SK-N-SH (cell line): ENCODE results near the gene HSF5. TPM values are rescaled to one million over a fixed set of nuclear protein-coding genes. Genes with fewer than 3 reads are reported as not detected.

ENCODE experiments used
- CTCF ChIA-PET: fragments of 300-600, 350-600 bp; formaldehyde crosslinking; extraction: SDS; loops from one replicate; lab custom pipeline; 2021; lab: Yijun Ruan, JAX
- POLR2A ChIA-PET: fragments of 350-600 bp; sonication (Branson Sonifier 250); formaldehyde crosslinking; extraction: SDS; loops from one replicate; lab custom pipeline; 2020; ENCODE audit warnings: antibody characterized with exemption, inconsistent platforms; lab: Yijun Ruan, JAX
- DNase-seq: peaks from one replicate; pipeline ENCODE4 v3.0.0; 2012
- H2AFZ ChIP-seq: fragments of 200-600 bp; sonication (generic); 2 replicates; pipeline ENCODE4 v1.8.1; 2016; ENCODE audit warnings: antibody characterized with exemption, mild to moderate bottlenecking, low read depth
- H3F3A ChIP-seq: fragments of 200-600 bp; sonication (generic); replicated peaks from 2 replicates; pipeline ENCODE3; 2016; ENCODE audit warnings: antibody characterized with exemption, mild to moderate bottlenecking; ENCODE audit not compliant: insufficient read depth
- H3K27ac ChIP-seq, 2 experiments: fragments of 200-500 bp in 1 of 2; fragments of 200-600 bp in 1 of 2; sonication (Bioruptor generic) in 1 of 2; sonication (generic), shearing (Covaris generic) in 1 of 2; 2 replicates each; pipeline versions ENCODE4 v1.5.1 to v1.6.1; 2014 to 2016; ENCODE audit warnings: low read depth in 2 of 2, inconsistent platforms in 1 of 2, low read length in 1 of 2, mild to moderate bottlenecking in 1 of 2, mixed read lengths in 1 of 2
- H3K27me3 ChIP-seq: fragments of 200-600 bp; sonication (generic), shearing (Covaris generic); 2 replicates; pipeline ENCODE4 v1.6.1; 2016; ENCODE audit warnings: mixed run types; ENCODE audit not compliant: insufficient read depth
- H3K36me3 ChIP-seq, 2 experiments: fragments of 200-500 bp in 1 of 2; fragments of 200-600 bp in 1 of 2; sonication (Bioruptor generic) in 1 of 2; sonication (generic) in 1 of 2; replicated peaks in 1 of 2; 2 replicates each; pipeline versions ENCODE3 to v1.5.1; 2014 to 2016; ENCODE audit warnings: low read length in 1 of 2, mild to moderate bottlenecking in 1 of 2; ENCODE audit not compliant: insufficient read depth in 2 of 2, control insufficient read depth in 1 of 2
- H3K4me1 ChIP-seq, 2 experiments: fragments of 200-500 bp in 1 of 2; fragments of 200-600 bp in 1 of 2; sonication (Bioruptor generic) in 1 of 2; sonication (generic), shearing (Covaris generic) in 1 of 2; 2 replicates each; pipeline versions ENCODE4 v1.5.1 to v1.6.1; 2014 to 2016; ENCODE audit warnings: low read depth in 1 of 2, low read length in 1 of 2, mixed run types in 1 of 2; ENCODE audit not compliant: insufficient read depth in 2 of 2, control insufficient read depth in 1 of 2
- H3K4me2 ChIP-seq: fragments of 200-600 bp; sonication (generic), shearing (Covaris generic); 2 replicates; pipeline ENCODE4 v1.6.1; 2017; ENCODE audit warnings: mixed run types
- H3K4me3 ChIP-seq, 2 experiments: fragments of 200-500 bp in 1 of 2; fragments of 200-600 bp in 1 of 2; sonication (Bioruptor generic) in 1 of 2; sonication (generic), shearing (Covaris generic) in 1 of 2; 2 replicates each; pipeline versions ENCODE4 v1.5.1 to v1.8.1; 2014 to 2016; ENCODE audit warnings: low read depth in 2 of 2, inconsistent platforms in 1 of 2, low read length in 1 of 2, mild to moderate bottlenecking in 1 of 2, mixed read lengths in 1 of 2, moderate library complexity in 1 of 2
- H3K79me2 ChIP-seq: fragments of 200-600 bp; sonication (generic); 2 replicates; pipeline ENCODE4 v1.8.1; 2017; ENCODE audit warnings: mild to moderate bottlenecking; ENCODE audit not compliant: insufficient read depth
- H3K9ac ChIP-seq: fragments of 200-600 bp; sonication (generic); 2 replicates; pipeline ENCODE4 v1.6.1; 2017; ENCODE audit warnings: mixed run types
- H3K9me2 ChIP-seq: fragments of 200-600 bp; sonication (generic); 2 replicates; pipeline ENCODE4 v1.6.1; 2017; ENCODE audit warnings: mixed run types
- H3K9me3 ChIP-seq: fragments of 200-600 bp; sonication (generic); 2 replicates; pipeline ENCODE4 v1.6.1; 2017; ENCODE audit warnings: mixed run types, mild to moderate bottlenecking, moderate library complexity
- H4K20me1 ChIP-seq: fragments of 200-600 bp; sonication (generic); 2 replicates; pipeline ENCODE4 v1.6.1; 2017; ENCODE audit warnings: mild to moderate bottlenecking, mixed run types; ENCODE audit not compliant: insufficient read depth
- CTCF ChIP-seq: fragments of 200-600 bp; sonication (generic); IDR thresholded peaks from 2 replicates; pipeline ENCODE4 v1.6.1; 2017; ENCODE audit warnings: antibody characterized with exemption, mild to moderate bottlenecking, moderate library complexity
- EP300 ChIP-seq, 2 experiments: IDR thresholded peaks; 2 replicates each; pipeline versions ENCODE4 v1.4.0 to v1.6.1; 2012; ENCODE audit warnings: borderline replicate concordance in 1 of 2, low read depth in 1 of 2, low read length in 1 of 2
- IRF3 ChIP-seq: fragments of 150-350 bp; IDR thresholded peaks from 2 replicates; pipeline ENCODE4 v1.6.1; 2016; ENCODE audit warnings: mild to moderate bottlenecking, low read depth, low read length
- SMC3 ChIP-seq: IDR thresholded peaks from 2 replicates; pipeline ENCODE4 v1.6.1; 2012; ENCODE audit warnings: low read depth, low read length, improper control_type of control experiment
- TCF12 ChIP-seq: IDR thresholded peaks from 2 replicates; pipeline ENCODE4 v1.4.0; 2012
- TEAD4 ChIP-seq: IDR thresholded peaks from 2 replicates; pipeline ENCODE4 v1.4.0; 2012; ENCODE audit warnings: mild to moderate bottlenecking, borderline replicate concordance; ENCODE audit not compliant: insufficient read depth
- USF1 ChIP-seq: IDR thresholded peaks from 2 replicates; pipeline ENCODE4 v1.4.0; 2012; ENCODE audit warnings: low read depth, borderline replicate concordance
- WGBS: methylation state at CpG from one replicate; pipeline ENCODE4 v1.1.6; 2017; ENCODE audit warnings: low lambda C conversion rate; 5-methylcytosine and 5-hydroxymethylcytosine counted together
- polyA plus RNA-seq, 3 experiments: library from polyadenylated mRNA; depleted of rRNA; stranded (reverse); fragments of >200 nt; gene quantifications; 2 replicates each; pipeline ENCODE4 v1.2.3, GENCODE V29; 2012
- TF ChIP-seq, protein P1 (sequence below): IDR thresholded peaks from 2 replicates; pipeline ENCODE4 v1.6.1; 2012; ENCODE audit warnings: mild to moderate bottlenecking, low read depth, low read length, moderate library complexity
- TF ChIP-seq, protein P2 (sequence below): IDR thresholded peaks from 2 replicates; pipeline ENCODE4 v1.4.0; 2012; ENCODE audit warnings: low read depth, borderline replicate concordance
- TF ChIP-seq, protein P3 (sequence below): IDR thresholded peaks from 2 replicates; pipeline ENCODE4; 2012
- TF ChIP-seq, protein P4 (sequence below): fragments of 150-350 bp; IDR thresholded peaks from 2 replicates; pipeline ENCODE4 v1.6.1; 2017; ENCODE audit warnings: antibody characterized with exemption, low read length, low read depth, borderline replicate concordance

HSF5 gene
- polyA plus RNA-seq, 1 of the 3 experiments (the other 2 are of a cell fraction): not detected

DNA sequence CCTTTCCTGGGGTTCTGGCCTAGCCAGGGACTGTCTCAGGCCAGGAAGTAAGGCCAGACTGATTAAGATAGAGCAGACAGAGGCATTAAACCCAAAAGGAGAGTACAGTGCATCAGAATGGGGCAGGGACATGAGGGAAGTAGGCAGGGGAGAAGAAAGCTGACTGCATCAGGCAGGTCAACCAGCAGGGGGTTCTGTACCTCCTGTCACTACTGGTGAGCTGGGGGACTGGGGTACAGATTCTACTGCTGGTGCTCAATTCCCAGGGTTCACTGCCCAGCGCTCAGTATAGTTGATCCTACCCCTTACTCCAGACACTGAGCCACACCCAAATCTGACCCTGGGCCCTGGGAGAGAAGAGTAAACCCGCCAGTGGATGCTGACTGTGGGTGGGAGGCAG is 39.1 kb upstream of the HSF5 start:
- Histone ChIP-seq H3K9ac (no peak overlapping the region), H3F3A (peaks cover 5% of the 10 kb centered on the region), H3K9me3 (no peaks in the 10 kb centered on the region), H3K4me3 (no peak overlapping the region), H2AFZ (no peak overlapping the region), H3K27ac (no peak overlapping the region), H3K4me2 (no peak overlapping the region), H3K36me3 (no peaks in the 10 kb centered on the region), H3K79me2 (no peaks in the 10 kb centered on the region), H3K4me1 (peaks cover 9 to 25% of the 10 kb centered on the region in 2 experiments; a peak in 3 of 4 replicates), H4K20me1 (no peaks in the 10 kb centered on the region), H3K27me3 (no peaks in the 10 kb centered on the region), H3K9me2 (no peaks in the 10 kb centered on the region)
- WGBS: 100% methylated on average over 1 of the region's 2 CpGs
- TF ChIP-seq, protein P1, sequence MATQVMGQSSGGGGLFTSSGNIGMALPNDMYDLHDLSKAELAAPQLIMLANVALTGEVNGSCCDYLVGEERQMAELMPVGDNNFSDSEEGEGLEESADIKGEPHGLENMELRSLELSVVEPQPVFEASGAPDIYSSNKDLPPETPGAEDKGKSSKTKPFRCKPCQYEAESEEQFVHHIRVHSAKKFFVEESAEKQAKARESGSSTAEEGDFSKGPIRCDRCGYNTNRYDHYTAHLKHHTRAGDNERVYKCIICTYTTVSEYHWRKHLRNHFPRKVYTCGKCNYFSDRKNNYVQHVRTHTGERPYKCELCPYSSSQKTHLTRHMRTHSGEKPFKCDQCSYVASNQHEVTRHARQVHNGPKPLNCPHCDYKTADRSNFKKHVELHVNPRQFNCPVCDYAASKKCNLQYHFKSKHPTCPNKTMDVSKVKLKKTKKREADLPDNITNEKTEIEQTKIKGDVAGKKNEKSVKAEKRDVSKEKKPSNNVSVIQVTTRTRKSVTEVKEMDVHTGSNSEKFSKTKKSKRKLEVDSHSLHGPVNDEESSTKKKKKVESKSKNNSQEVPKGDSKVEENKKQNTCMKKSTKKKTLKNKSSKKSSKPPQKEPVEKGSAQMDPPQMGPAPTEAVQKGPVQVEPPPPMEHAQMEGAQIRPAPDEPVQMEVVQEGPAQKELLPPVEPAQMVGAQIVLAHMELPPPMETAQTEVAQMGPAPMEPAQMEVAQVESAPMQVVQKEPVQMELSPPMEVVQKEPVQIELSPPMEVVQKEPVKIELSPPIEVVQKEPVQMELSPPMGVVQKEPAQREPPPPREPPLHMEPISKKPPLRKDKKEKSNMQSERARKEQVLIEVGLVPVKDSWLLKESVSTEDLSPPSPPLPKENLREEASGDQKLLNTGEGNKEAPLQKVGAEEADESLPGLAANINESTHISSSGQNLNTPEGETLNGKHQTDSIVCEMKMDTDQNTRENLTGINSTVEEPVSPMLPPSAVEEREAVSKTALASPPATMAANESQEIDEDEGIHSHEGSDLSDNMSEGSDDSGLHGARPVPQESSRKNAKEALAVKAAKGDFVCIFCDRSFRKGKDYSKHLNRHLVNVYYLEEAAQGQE: no peak
- peak; percentile 38; the same call in 1 of the 2 replicates for TF ChIP-seq CTCF
- ChIA-PET CTCF (interaction anchor here (0.6 to 10.3 kb wide), 9 partner anchors 7 to 477 kb away, joined by 3 to 112 read pairs (median 4); no protein-coding TSS in a partner anchor), POLR2A (interaction anchor here (1.2 kb wide), 3 partner anchors 9 to 104 kb away, joined by 3 to 7 read pairs (median 6); no protein-coding TSS in a partner anchor)
- no peak for DNase-seq

DNA sequence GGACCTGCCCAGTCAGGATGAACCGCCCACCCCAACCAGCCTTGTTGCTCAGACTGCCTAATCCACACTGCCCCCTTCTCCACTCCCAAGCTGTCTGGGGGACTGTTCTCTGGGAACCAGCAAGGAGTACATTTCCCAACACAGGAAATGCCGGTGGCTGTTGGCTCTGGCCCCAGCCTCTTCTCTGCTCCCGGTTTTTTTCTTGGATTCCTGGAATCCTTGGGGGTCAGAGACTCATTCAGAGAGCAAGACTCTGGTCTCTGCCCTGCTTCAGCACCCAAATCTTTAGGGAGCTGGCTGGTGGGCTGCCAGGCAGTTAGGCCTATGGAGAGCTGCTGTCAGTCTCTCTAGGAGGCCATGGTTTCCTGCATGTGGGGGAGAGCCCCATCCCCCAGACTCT is 37.0 kb upstream of the HSF5 start:
- H2AFZ ChIP-seq: peak overlapping the region; percentile 50
- H3K27ac ChIP-seq: peak overlapping the region; percentile 36 to 67
- H3K4me1 ChIP-seq: peaks cover 9 to 15% of the 10 kb centered on the region in 2 experiments; a peak in 2 of 4 replicates
- no peaks in the 10 kb centered on the region for H3K9me2 ChIP-seq
- ChIA-PET POLR2A (no interaction called here), CTCF (no interaction called here)
- peaks cover 5% of the 10 kb centered on the region for H3F3A ChIP-seq
- H3K79me2 ChIP-seq: no peaks in the 10 kb centered on the region
- no peak for DNase-seq
- no peaks in the 10 kb centered on the region for H3K27me3 ChIP-seq
- H3K4me2 ChIP-seq: peak overlapping the region; percentile 59; the same call in 1 of the 2 replicates
- no peaks in the 10 kb centered on the region for H3K9me3 ChIP-seq
- H4K20me1 ChIP-seq: no peaks in the 10 kb centered on the region
- no peaks in the 10 kb centered on the region for H3K36me3 ChIP-seq
- 38% methylated on average over 3 of the region's 3 CpGs for WGBS
- peak overlapping the region; percentile 10; the same call in 1 of the 2 replicates for H3K9ac ChIP-seq
- no peak overlapping the region for H3K4me3 ChIP-seq
- TF ChIP-seq, protein P2, sequence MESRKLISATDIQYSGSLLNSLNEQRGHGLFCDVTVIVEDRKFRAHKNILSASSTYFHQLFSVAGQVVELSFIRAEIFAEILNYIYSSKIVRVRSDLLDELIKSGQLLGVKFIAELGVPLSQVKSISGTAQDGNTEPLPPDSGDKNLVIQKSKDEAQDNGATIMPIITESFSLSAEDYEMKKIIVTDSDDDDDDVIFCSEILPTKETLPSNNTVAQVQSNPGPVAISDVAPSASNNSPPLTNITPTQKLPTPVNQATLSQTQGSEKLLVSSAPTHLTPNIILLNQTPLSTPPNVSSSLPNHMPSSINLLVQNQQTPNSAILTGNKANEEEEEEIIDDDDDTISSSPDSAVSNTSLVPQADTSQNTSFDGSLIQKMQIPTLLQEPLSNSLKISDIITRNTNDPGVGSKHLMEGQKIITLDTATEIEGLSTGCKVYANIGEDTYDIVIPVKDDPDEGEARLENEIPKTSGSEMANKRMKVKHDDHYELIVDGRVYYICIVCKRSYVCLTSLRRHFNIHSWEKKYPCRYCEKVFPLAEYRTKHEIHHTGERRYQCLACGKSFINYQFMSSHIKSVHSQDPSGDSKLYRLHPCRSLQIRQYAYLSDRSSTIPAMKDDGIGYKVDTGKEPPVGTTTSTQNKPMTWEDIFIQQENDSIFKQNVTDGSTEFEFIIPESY: no peak
- TF ChIP-seq, protein P3, sequence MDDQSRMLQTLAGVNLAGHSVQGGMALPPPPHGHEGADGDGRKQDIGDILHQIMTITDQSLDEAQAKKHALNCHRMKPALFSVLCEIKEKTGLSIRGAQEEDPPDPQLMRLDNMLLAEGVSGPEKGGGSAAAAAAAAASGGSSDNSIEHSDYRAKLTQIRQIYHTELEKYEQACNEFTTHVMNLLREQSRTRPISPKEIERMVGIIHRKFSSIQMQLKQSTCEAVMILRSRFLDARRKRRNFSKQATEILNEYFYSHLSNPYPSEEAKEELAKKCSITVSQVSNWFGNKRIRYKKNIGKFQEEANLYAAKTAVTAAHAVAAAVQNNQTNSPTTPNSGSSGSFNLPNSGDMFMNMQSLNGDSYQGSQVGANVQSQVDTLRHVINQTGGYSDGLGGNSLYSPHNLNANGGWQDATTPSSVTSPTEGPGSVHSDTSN: 0 out of 2 replicates have a peak, but pooled peaks have one; percentile 6
- TF ChIP-seq SMC3 (no peak), TCF12 (peak; percentile 37; the same call in 1 of the 2 replicates), TEAD4 (no peak), USF1 (no peak), EP300 (IDR thresholded peaks at IDR 0.05; ENCODE audit: borderline replicate concordance in 1 of 2, low read depth in 1 of 2, low read length in 1 of 2) (no peak; a peak in 1 of 4 replicates), IRF3 (no peak)
- TF ChIP-seq, protein P4, sequence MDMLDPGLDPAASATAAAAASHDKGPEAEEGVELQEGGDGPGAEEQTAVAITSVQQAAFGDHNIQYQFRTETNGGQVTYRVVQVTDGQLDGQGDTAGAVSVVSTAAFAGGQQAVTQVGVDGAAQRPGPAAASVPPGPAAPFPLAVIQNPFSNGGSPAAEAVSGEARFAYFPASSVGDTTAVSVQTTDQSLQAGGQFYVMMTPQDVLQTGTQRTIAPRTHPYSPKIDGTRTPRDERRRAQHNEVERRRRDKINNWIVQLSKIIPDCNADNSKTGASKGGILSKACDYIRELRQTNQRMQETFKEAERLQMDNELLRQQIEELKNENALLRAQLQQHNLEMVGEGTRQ: no peak
